HG03565 (cell line): Measurements from ENCODE around the gene APH1A.
A peak's percentile ranks its signal among the peaks of the same experiment; 100 is the strongest.
"Not testable (repeated sequence)": the region's sequence is repeated elsewhere in the genome, so short reads cannot be mapped to it uniquely, and the experiment has no call there.

Source experiments
- ATAC-seq: cut with Tn5 transposase; IDR thresholded peaks from one replicate; pipeline ENCODE4 v1.9.1; 2021; ENCODE audit warnings: mild to moderate bottlenecking, moderate library complexity; ENCODE audit not compliant: unreplicated experiment

APH1A gene

GRCh38 chr1:150268705-150269403, at the start of gene APH1A:
APH1A (minus strand) TSS chr1:150269016; CDS start chr1:150268810, 206 bp downstream.
- peak; percentile 83 for ATAC-seq

- not testable (repeated sequence) for ATAC-seq
Measured at GRCh38 chr1:150314691-150315090, 45.9 kb upstream of the APH1A start.

GRCh38 chr1:150311762-150312161, 42.9 kb upstream of the APH1A start:
- no peak for ATAC-seq

- ATAC-seq, result no peak
Measured at GRCh38 chr1:150309758-150310508, 41.1 kb upstream of the APH1A start.

GRCh38 chr1:150308585-150308984, 39.8 kb upstream of the APH1A start:
- not testable (repeated sequence) for ATAC-seq

- ATAC-seq, result no peak
Measured at GRCh38 chr1:150302902-150303301, 34.1 kb upstream of the APH1A start.

- no peak for ATAC-seq
Measured at GRCh38 chr1:150302338-150302737, 33.5 kb upstream of the APH1A start.

- no peak for ATAC-seq
Measured at GRCh38 chr1:150299716-150300115, 30.9 kb upstream of the APH1A start.

GRCh38 chr1:150295476-150295875, 26.7 kb upstream of the APH1A start:
- no peak for ATAC-seq

GRCh38 chr1:150293433-150294253, 24.8 kb upstream of the APH1A start, which contains the start of gene MRPS21:
MRPS21 (plus strand) TSS chr1:150293861; CDS start chr1:150294367, 506 bp downstream.
- peak; percentile 91 for ATAC-seq

GRCh38 chr1:150288822-150289221, 20.0 kb upstream of the APH1A start:
- ATAC-seq, result no peak

- ATAC-seq, result no peak
Measured at GRCh38 chr1:150288382-150288781, 19.6 kb upstream of the APH1A start.

GRCh38 chr1:150283260-150283659, 14.4 kb upstream of the APH1A start:
- ATAC-seq, result no peak

- no peak for ATAC-seq
Measured at GRCh38 chr1:150282558-150282958, 13.7 kb upstream of the APH1A start.

- ATAC-seq, result peak; percentile 57
Measured at GRCh38 chr1:150281758-150282557, 13.1 kb upstream of the APH1A start, which contains the start of gene CIART. CIART (plus strand) TSS chr1:150282554; CDS start chr1:150283268, 714 bp downstream.

GRCh38 chr1:150281221-150281757, 12.5 kb upstream of the APH1A start:
- ATAC-seq, result no peak

- ATAC-seq, result no peak
Measured at GRCh38 chr1:150280138-150280707, 11.4 kb upstream of the APH1A start.

GRCh38 chr1:150273311-150273710, 4.5 kb upstream of the APH1A start:
- ATAC-seq, result no peak

GRCh38 chr1:150271291-150271959, 2.6 kb upstream of the APH1A start:
- no peak for ATAC-seq
